PC-9 (cell line): Measurements from ENCODE around the gene METTL16. TPM values are rescaled to one million over a fixed set of nuclear protein-coding genes. Genes with fewer than 3 reads are reported as not detected.

Experiments used
- BruUV-seq: library from RNA; stranded (reverse); fragments of 400-500 nt; replicated peaks from 2 replicates; lab custom pipeline; 2021; lab: Mats Ljungman, UMichigan
- CTCF ChIA-PET: fragments of 300-600 bp; sonication (Branson Sonifier 250); formaldehyde crosslinking; loops from one replicate; lab custom pipeline; 2022; ENCODE audit warnings: antibody characterized with exemption; lab: Charles Lee
- POLR2A ChIA-PET: fragments of 300-600 bp; sonication (Branson Sonifier 250); formaldehyde crosslinking; loops from one replicate; lab custom pipeline; 2022; ENCODE audit warnings: antibody characterized with exemption; ENCODE audit not compliant: unreplicated experiment; lab: Charles Lee
- DNase-seq, 2 experiments: peaks; one replicate each; pipeline versions ENCODE4 v3.0.0 to v3.0.0-alpha.2; 2015 to 2022; ENCODE audit warnings: mixed read lengths in 1 of 2
- H2AFZ ChIP-seq: fragments of 200-600 bp; sonication (generic); 2 replicates; pipeline ENCODE4 v1.8.1; 2017; ENCODE audit warnings: antibody characterized with exemption
- H3F3A ChIP-seq: fragments of 200-600 bp; sonication (generic); 2 replicates; pipeline ENCODE4 v1.8.1; 2017; ENCODE audit warnings: antibody characterized with exemption, mild to moderate bottlenecking, low read depth; ENCODE audit not compliant: insufficient read depth
- H3K27ac ChIP-seq: fragments of 200-600 bp; sonication (generic); 2 replicates; pipeline ENCODE4 v1.6.1; 2016; ENCODE audit warnings: mixed run types
- H3K27me3 ChIP-seq: fragments of 200-600 bp; sonication (generic); 2 replicates; pipeline ENCODE4 v1.6.1; 2016; ENCODE audit warnings: low read depth, mixed run types; ENCODE audit not compliant: insufficient read depth
- H3K36me3 ChIP-seq: fragments of 200-600 bp; sonication (generic); 2 replicates; pipeline ENCODE4 v1.6.1; 2016; ENCODE audit warnings: low read depth, mixed run types
- H3K4me1 ChIP-seq: fragments of 200-600 bp; sonication (generic); replicated peaks from 2 replicates; pipeline ENCODE4 v1.6.1; 2016; ENCODE audit warnings: mixed run types; ENCODE audit not compliant: insufficient read depth
- H3K4me2 ChIP-seq: fragments of 200-600 bp; sonication (generic); 2 replicates; pipeline ENCODE4 v1.6.1; 2017; ENCODE audit warnings: mixed run types
- H3K4me3 ChIP-seq: fragments of 200-600 bp; sonication (generic); 2 replicates; pipeline ENCODE4 v1.6.1; 2016; ENCODE audit warnings: mixed run types
- H3K79me2 ChIP-seq: fragments of 200-600 bp; sonication (generic); 2 replicates; pipeline ENCODE4 v1.6.1; 2017; ENCODE audit warnings: low read depth, mixed run types
- H3K9me2 ChIP-seq: fragments of 200-600 bp; sonication (generic); 2 replicates; pipeline ENCODE4 v1.8.1; 2017; ENCODE audit warnings: mild to moderate bottlenecking; ENCODE audit not compliant: insufficient read depth
- H3K9me3 ChIP-seq: fragments of 200-600 bp; sonication (generic); 2 replicates; pipeline ENCODE4 v1.8.1; 2016; ENCODE audit warnings: low read depth; ENCODE audit not compliant: insufficient read depth
- H4K20me1 ChIP-seq: fragments of 200-600 bp; sonication (generic); 2 replicates; pipeline ENCODE4 v1.8.1; 2017; ENCODE audit not compliant: insufficient read depth
- CTCF ChIP-seq: fragments of 200-600 bp; sonication (generic); conservative IDR thresholded peaks from 2 replicates; pipeline ENCODE4 v1.6.1; 2017; ENCODE audit warnings: mixed run types, antibody characterized with exemption, mild to moderate bottlenecking, moderate library complexity
- EZH2 ChIP-seq: fragments of 200-600 bp; sonication (generic); IDR thresholded peaks from 2 replicates; pipeline ENCODE4 v1.8.0; 2017; ENCODE audit warnings: antibody characterized with exemption, low read depth
- intact Hi-C: fragments of 100-400 bp; cut with micrococcal nuclease; formaldehyde crosslinking; loops from one replicate; pipeline ENCODE4 v1.10.0; 2022; ENCODE audit not compliant: unreplicated experiment
- total RNA-seq: library from RNA; stranded (reverse); gene quantifications from 2 replicates; pipeline ENCODE4 v1.2.3, GENCODE V29; 2021

METTL16 gene
- total RNA-seq, 1 experiment from 2014 or later: 46.2 TPM

GRCh38 chr17:2395258-2396181, 116.2 kb downstream of the METTL16 start:
- Histone ChIP-seq H3K4me2 (peak overlapping the region; percentile 99), H3K4me3 (peak overlapping the region; percentile 51; the same call in 1 of the 2 replicates), H3K79me2 (peaks cover 64% of the 10 kb centered on the region), H4K20me1 (peaks cover 34% of the 10 kb centered on the region), H3K27me3 (no peaks in the 10 kb centered on the region), H3K36me3 (no peaks in the 10 kb centered on the region), H2AFZ (no peak overlapping the region), H3F3A (peaks cover 52% of the 10 kb centered on the region), H3K27ac (peak overlapping the region; percentile 66; the same call in 1 of the 2 replicates), H3K4me1 (peaks cover 45% of the 10 kb centered on the region), H3K9me2 (no peaks in the 10 kb centered on the region), H3K9me3 (no peaks in the 10 kb centered on the region)
- ChIA-PET POLR2A (interaction anchor here (0.7 kb wide), 1 partner anchor 1139 kb away, joined by 4 read pairs; no protein-coding TSS in a partner anchor), CTCF (no interaction called here)
- no TSS peak for BruUV-seq
- TF ChIP-seq CTCF: no peak
- TF ChIP-seq EZH2: no peak
- no peak for DNase-seq
- intact Hi-C loops: no loop called here

GRCh38 chr17:2394775-2395201, 116.9 kb downstream of the METTL16 start:
- H3K9me2 ChIP-seq: no peaks in the 10 kb centered on the region
- 0 out of 2 replicates have a peak, but pooled peaks cover under 1% of the 10 kb centered on the region for H3K36me3 ChIP-seq
- DNase-seq: no peak
- no peak overlapping the region for H3K27ac ChIP-seq
- H3K27me3 ChIP-seq: no peaks in the 10 kb centered on the region
- H3K4me2 ChIP-seq: no peak overlapping the region
- POLR2A ChIA-PET: no interaction called here
- peaks cover 38% of the 10 kb centered on the region for H4K20me1 ChIP-seq
- peaks cover 45% of the 10 kb centered on the region for H3K4me1 ChIP-seq
- no TSS peak for BruUV-seq
- TF ChIP-seq EZH2 (no peak), CTCF (no peak)
- H3F3A ChIP-seq: peaks cover 48% of the 10 kb centered on the region
- intact Hi-C loops: no loop called here
- peaks cover 59% of the 10 kb centered on the region for H3K79me2 ChIP-seq
- H3K4me3 ChIP-seq: no peak overlapping the region
- H2AFZ ChIP-seq: no peak overlapping the region
- CTCF ChIA-PET: no interaction called here
- H3K9me3 ChIP-seq: no peaks in the 10 kb centered on the region

- Histone ChIP-seq H2AFZ (no peak overlapping the region), H3K27ac (no peak overlapping the region), H3K4me3 (no peak overlapping the region), H3F3A (peaks cover 47% of the 10 kb centered on the region), H3K4me2 (peak overlapping the region; percentile 37; the same call in 1 of the 2 replicates), H3K9me3 (no peaks in the 10 kb centered on the region), H3K36me3 (0 out of 2 replicates have a peak, but pooled peaks cover 5% of the 10 kb centered on the region), H4K20me1 (peaks cover 38% of the 10 kb centered on the region), H3K79me2 (peaks cover 59% of the 10 kb centered on the region), H3K27me3 (no peaks in the 10 kb centered on the region), H3K4me1 (peaks cover 45% of the 10 kb centered on the region), H3K9me2 (no peaks in the 10 kb centered on the region)
- intact Hi-C loops: loop anchor here (2.0 kb wide), 2 partner anchors 13 to 35 kb away; no protein-coding TSS in a partner anchor
- TF ChIP-seq EZH2 (no peak), CTCF (no peak)
- TSS peak; percentile 74 for BruUV-seq
- POLR2A ChIA-PET: interaction anchor here (0.6 to 2.5 kb wide), 4 partner anchors 7 to 642 kb away, joined by 3 to 31 read pairs (median 16); no protein-coding TSS in a partner anchor
- DNase-seq: no peak
- CTCF ChIA-PET: interaction anchor here (1.0 kb wide), 1 partner anchor 46 kb away, joined by 4 read pairs; no protein-coding TSS in a partner anchor
Measured at GRCh38 chr17:2393954-2394749, 117.5 kb downstream of the METTL16 start.
